Measurements from ENCODE around the gene MAS1L.

MAS1L gene

DNA sequence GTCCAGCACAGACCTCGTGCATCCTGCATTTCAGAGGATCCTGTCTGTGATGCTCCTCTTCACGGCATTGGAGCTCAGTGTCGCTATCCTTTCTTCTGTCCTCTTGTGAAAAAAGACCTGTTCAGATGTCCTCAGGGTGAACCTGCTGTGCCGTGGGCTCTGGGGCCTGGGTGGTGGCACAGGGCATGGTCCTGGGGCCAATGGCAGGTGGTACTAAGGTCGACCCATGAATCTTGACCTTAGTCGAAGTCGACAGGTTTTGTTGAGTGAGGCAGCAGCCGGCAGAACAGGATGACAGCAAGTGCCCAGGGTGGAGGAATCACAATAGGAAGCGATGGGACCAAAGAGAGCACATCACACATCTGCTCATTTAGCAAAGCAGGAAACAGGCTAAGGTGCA is 22.0 kb upstream of the MAS1L start:
- DNase-seq, result no peak

DNA sequence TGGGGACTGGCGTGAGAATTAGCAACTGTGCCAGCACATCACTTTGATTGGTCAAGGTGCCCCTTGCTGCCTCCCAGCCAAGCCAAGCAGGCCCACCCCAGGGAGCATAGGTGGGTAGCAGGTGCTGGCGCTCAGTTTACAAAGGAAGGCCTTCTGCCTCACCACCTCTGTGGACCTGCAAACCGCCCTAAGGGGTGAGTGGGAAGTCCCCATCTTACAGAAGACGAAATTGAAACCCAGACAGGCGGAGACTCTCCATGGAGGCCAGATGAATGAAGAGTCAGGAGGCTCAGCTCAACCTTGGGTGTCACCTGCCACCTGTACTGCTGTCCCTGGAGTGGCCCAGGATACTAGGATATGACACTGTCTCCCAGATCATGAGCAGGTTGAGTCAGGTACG is 21.5 kb upstream of the MAS1L start:
- DNase-seq, result no peak

DNA sequence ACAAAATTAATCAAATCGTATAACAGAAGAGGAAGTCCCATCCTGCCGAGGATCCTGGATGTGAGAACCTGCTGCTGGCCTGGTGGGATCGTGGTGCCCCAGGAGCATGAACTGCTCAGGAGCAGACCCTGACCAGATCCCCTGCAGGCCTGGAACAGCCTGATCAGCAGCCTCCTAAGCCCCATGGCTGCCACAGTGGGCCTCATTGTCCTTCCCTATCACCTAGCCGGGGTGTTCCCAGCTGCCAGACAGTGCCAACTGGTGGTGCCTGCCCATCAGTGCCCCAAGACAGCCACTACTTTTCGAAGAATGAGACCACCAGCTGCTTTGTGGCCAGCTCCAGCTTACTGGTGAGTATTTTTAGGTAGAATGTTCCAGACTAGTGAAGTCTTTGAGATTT is 19.6 kb upstream of the MAS1L start:
- DNase-seq, result no peak

DNA sequence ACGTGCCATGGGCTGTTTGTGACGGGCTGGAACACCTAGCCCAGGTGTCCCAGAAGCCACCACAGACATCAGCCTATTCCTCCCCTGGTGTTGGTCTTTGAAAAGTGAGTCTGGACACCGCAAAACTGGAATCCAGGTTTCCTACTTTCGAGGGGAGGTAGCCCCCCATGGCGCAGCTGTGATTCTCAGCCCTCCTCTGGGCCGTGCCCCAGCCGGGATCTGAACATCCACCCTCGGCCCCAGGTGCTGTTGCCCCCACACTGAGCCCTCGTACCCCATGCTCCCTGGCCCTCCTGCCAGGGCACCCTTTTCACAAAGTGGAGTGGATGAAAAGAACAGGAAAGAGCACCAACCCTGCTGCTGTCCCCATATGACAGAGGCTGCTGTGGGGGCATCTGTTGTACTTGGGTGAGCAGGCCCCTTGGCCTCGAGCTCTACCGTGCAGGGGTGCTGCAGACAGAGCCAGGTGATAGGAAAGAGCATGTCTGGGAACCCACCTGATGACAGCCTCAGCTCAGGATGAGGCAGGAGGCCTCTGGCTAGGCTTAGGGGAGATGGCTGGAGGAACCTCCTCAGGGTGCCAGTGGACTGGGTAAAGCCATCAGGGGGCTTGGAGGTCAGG is 18.8 kb upstream of the MAS1L start:
- no peak for DNase-seq

DNA sequence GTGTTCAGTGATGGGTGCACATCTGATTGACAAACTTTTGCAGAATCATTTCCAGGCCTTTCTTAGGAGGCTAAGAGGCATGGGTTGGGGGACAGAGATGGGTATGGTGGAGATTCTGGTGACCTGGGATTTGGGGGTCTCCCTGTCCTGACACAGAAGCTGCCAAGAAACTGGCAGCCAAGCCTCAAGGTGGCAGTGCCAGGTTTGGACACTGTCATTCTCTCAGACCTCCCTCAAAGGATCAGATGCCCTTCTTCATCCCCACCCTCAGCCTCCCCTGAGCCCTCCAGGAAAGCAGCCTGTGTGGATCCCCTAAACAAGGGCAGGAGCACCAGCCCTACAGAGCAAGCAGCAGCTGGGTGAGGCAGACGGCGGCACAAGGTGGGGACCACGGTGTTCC is 18.1 kb upstream of the MAS1L start:
- DNase-seq, result no peak

DNA sequence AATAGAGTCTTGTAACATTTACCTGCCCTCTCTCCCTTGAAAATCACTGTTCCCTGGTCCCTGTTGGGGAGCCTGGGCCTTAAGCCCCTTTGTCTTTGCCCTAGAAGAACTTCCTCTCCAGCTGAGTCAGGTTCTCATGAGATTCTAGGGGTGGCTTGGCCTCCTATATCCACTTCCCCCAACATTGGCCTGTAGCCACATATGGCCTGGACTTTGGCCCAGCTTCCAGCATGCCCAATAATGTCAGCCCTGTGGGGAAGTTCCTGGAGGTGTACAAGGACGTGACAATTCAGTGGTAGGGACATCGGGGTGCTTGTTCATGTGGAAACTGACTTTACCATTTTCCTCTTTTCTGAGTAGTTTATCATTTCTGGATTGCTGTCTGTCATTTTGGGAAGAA is 17.2 kb upstream of the MAS1L start:
- DNase-seq, result no peak

DNA sequence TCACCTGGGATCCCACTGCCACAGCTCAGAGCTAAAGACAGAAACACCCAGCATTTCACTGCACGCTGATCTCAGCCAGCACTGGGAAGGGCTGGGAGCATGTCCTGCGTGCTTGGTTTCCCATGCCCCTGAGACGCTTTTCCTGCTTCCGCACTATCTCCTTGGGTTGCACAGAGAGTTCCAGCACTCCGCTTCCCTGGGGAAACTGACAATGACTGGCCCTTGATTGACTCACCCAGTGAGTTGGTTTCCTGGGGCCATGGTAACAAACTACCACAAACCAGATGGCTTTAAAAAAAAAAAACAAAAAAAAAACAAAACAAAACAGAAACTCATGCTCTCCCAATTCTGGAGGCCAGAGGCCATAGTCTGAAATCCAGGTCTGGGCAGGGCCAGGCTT is 14.8 kb upstream of the MAS1L start:
- DNase-seq, result no peak

DNA sequence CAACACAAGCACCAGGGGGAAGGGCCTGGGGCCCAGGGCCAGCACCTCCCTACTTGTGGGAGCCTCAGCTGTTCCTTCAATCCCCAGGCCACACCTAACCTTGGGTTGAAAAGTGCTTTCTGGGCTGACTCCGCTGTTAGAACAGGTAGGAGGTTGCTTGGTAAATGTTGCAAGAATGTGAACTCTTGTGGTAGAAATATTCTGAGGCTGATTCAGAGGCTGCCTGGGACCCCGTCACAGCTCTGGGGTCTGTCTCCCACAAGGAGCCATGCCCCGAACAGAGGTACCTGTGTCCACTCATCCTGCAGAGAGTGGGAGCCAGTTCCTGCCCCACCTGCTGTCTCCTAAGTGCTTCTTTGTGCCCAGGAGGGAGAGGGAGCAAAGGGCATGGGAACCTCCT is 14.4 kb upstream of the MAS1L start:
- no peak for DNase-seq

DNA sequence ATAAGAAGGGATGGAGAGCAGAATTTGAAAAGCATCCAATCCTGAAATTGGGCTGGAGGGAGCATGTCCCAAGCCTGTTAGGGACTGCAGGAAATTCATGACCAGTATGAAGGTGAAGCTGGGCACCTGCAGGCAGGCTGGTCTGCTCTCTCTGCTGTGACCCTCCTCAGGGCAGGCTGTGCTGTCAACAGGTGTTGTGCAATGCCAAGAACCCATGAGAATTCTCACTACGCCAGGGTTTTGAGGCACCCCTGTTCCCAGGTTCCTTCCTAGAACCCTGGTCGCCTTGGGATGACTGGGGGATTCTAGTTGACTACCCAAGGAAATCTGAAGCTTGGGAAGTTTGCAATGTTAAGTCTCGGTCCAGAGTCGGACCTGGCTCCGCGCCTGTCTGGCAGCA is 13.3 kb upstream of the MAS1L start:
- DNase-seq, result no peak

DNA sequence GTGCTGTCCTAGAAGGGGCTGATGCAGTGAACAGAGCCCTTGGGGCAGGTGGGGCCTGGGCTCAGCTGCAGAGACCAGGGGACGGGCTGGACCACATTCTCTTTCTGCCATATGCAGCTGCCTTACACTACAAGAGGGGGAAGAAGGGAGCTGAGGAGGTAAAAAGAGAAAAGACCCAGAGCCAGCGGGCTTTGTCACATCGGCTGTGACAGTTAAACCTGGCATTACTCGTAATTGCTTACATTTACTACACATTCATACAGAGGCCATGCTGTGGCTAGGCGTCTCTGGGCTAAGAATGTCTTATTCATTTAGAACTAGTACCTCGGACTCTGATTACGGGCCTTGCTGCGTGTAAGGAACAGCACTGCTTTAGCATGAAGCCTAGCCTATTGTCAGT is 12.8 kb upstream of the MAS1L start:
- DNase-seq, result no peak

DNA sequence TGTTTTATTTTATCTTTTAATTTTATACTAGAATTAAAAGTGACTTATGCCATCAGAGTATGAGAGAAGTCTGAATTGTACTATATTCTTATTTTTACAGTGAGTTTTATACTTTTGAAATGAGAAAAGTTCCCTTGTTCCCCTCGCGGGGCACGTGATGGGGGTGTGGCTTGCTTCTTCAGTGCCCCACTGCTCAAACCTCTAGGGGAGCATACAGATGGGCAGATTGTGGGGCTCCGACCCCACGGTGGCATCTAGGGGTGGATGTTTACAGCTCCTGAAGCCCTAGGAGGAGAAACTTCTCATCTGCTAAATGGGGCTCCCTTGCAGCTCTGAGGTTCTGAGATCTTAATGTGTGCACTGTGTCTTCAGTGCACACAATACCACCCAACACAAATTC is 11.9 kb upstream of the MAS1L start:
- no peak for DNase-seq

DNA sequence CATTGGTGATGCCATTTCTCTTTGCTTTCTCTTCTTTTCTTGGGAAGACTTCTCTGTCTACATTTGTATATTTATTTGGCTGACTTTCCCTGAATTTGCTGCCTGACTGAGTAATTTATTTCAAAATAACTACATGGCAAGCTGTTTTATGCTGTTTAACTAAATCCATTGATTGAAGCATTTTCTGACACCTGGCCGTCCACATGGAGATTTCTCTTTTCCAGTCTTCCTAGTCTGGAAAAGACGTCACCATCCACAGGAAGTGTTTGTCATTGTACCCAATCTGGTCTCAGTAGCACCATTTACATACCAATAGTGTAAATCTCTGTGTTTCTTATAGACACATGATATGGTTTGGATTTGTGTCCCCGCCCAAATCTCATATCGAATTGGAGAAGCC is 9.2 kb upstream of the MAS1L start:
- no peak for DNase-seq

DNA sequence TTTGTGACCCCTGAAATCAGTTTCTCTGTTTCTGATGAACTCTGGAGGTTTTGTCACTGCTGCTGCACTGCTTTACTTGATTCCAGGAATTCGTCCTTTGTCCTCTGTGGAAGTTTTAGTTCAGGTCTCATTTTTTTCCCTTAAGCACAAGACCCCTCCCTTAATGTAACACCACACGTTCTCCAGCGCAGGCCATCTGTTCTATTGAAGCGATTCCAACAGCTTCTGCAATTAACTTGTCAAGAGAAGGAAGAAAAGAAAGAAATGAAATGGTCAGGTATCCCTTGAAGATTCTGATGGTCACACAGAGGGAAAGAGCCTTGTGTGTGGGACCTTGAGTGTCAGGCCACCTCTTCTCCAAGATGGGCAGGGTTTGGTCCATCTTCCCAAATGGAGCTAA is 7.8 kb upstream of the MAS1L start:
- DNase-seq, result no peak

DNA sequence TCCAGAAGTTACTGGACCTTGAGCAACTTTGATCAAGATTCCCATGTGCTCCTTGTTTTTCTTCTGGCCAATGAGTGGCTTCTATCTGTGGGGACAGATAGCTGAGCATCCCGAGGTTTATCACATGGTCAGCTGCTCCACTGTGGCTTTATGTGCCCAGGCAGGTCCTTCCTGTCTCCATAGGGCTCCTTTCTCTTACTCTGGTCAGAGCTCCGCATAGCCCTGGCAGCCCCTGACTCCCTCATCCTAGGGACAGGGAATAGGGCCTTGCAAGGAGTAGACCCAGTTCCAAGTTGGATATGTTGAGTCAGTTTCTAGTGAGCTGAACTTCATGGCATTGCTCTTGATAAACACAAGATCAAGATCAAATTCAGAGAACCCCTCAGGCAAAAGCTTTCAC is 6.4 kb upstream of the MAS1L start:
- no peak for DNase-seq

DNA sequence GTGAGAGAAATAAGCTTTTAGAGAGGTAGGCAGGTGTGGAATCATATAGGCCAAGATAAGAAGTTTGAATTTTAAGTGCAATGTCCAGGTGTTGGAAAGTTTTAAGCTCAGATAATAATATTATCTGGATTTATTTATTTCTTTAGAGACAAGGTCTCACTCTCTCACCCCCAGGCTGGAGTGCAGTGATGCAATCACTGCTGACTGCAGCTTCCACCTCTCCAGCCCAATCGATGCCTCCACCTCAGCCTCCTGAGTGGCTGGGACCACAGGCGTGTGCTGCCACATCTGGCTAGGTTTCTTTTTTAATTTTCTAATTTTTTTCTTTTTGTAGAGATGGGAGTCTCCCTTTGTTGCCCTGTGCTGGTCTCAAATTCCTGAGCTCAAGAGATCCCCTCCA is 5.5 kb upstream of the MAS1L start:
- DNase-seq, result no peak

DNA sequence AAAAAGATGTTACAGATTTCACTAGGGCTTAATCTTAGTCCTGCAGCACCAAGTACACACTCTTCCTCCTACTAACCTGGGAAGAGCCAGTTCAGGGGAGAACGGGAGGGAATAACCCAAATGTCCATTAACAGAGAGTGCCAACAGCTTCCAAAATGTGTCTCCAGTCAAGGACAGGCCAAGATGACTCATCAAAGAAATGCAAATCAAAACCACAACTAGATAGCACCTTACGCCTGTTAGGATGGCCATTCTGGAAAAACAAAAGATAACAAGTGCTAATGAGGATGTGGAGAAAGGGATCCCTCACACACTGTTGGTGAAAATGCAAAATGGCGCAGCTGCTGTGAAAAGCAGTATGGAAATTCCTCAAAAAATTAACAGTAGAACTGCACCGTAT is 3.8 kb upstream of the MAS1L start:
- no peak for DNase-seq

DNA sequence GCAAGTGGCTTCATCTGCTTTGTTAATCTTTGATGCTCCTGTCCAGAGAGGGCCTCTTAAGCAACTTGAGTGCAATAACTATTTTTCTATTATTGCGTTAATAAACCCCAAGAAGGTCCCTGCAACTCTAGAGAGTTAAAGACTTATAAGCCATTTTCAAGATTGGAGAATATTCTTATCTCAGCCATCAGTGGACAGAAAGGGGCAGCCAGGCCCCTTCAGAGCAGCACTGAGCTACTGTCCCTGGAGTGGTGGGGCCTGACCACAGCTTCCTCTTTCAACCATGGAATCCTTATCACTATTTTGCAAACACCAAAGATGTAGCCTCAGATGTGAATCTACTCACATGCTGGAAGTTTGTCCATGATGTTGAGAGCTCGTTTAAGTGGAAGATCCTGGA is 2.8 kb upstream of the MAS1L start:
- no peak for DNase-seq

DNA sequence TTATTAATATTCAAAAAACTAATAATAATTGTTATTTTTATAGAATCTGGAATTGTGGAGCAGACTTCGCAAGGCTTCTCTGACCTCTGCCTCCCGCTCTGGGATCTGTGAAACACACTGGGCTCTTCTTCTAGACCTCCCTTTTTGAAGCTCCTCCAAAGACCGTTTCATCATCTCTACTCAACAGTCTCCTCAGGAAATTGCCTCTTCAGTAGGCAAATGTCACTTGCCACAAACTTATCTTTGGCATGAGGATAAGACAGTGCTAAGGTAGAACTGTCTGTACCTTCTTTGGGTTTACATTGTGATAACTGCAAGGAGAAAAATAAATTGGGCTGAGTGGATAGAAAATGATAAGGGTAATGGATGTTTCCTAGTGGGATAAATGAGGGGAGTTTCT is 2.3 kb upstream of the MAS1L start:
- no peak for DNase-seq

DNA sequence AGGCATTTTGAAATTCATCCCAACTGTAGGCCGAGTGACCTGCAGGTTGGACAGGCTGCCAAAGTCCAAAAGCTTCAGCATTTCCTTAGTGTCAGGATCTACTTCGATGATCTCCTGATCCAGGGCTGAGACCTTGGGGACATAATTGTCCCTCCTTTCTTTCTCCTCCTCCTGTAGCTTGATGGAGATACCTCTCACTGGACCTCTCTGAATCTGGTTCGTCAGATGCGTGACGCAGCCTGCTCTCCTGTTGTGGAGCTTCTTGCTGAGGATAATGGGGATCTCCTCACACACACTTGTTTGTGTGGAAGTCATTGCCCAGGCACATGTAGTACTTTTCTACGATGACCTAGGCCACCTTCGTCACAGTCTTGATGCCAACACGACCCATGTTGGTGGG is 1.5 kb upstream of the MAS1L start:
- DNase-seq, result no peak

DNA sequence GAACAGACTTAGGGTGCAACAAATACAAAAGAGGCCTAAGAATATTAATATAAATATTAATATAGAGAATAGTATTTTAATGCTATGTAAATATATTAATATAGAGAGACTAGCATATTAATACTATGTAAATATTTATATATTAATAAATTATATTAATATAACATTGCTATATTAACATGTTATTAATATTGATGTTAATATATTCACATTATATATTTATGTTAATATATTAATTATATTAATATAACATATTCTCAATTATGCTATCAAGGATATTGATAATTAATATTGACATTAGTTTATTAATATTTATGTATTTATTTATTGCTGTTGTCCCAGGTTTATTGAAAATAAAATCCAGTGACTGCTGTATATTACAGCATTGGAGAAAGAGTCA is 1.1 kb upstream of the MAS1L start:
- no peak for DNase-seq

DNA sequence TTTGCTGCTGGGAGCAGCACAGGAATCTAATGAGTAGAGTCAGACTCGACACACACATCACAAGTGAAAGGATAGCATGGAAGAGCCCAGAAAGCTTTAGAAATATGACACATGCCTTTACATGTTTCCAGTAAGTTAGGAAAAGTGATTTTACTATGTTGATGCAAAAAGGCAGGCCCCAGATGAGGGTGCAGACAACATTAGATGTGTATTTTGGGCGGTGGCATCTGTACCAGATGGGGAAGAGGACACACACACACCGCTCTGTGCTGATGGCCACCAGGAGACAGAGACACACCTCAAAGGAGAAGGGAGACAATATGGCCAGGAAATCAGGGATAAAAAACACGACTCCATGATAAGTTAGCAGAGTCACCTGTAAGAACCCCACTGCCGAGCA is 625 bp downstream of the MAS1L start:
- DNase-seq, result no peak

DNA sequence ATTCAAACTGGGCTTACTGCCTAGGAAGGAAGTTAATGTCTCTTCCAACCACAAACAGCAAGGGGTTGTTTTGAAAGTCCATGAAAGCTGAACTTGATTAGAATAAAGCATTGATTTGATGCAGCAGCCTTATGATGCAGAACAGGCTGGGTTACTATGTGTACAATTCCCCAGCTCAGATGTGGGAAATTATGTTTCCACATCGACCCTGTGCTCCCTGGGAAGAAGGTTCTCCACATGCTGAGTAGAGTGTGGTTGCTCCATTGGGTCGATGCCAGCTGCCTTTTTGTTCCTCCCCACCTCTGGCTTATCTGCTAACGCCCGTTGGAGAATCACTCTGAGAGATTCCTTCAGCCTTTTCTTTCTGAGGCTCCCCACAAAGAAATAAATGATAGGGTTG is 1.2 kb downstream of the MAS1L start:
- no peak for DNase-seq

DNA sequence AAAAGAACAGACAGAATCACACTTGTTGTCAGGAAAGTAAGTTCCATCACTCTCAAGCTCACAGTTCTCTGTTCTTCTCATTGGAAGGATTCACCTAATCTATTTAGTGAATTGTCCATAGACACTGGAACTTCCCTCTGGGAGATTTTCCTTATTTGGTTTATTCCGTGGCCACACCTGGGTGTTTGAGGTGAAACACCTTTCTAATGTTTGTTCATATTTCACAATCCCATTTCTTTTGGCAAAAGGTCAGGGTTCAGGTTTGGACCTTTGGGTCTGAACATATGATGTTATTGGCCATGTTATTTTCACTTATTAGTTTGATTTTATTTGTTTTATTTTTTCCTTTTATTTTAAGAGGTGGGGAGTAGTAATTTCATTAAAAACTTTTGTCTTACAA is 4.0 kb downstream of the MAS1L start:
- no peak for DNase-seq

DNA sequence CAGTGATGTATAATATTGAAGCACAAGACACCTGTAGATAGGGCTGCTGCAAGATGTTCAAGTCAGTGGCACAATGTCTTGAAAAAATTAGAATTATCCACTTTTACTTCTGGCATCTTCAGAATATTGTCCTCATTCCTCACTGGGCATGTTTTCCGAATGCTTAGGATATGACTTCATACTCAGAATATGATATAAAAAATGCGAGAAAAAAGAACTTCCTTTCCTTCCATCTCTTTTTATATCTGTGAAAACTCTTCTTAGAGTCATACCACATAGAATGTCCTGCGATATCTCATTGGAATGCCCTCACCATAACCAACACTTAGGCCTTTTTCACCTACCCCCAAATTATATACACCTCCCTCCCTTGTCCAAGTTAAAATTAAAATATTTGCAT is 4.6 kb downstream of the MAS1L start:
- DNase-seq, result no peak

DNA sequence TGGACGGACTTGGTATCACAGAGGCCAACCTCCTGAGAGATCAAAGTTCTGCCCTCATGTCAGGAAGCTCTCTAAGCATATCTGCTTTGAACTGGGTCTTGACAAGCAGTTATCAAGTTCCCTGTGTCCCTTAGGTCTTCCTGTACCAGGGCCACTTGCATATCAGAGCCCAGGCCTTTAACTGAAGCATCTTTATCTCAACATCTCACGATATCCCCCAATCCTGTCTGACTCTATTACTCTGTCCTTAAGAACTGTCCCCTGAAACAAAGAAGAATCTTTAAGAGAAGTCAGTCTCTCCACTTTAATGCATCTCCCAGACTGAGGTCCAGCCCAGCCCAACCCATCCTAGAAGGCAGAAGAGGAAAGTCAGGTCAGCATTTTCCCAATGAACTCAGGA is 8.2 kb downstream of the MAS1L start:
- DNase-seq, result no peak

DNA sequence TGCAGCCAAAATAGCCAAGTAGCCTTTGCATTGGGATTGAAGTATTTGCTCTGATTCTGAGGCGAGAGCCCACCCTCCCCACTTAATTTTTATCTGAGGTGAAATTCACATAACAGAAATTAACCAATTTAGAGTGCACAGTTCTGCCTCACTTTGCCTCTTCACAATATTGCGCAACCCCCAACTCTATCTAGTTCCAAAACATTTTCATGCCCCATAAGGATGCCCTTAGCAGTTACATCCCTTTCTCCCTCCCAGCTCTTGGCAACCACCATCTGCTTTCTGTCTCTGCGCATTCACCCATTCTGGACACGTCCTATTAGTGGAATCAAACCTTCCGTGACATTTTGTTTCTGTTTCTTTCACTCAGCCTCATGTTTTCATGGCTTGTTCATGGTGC is 9.0 kb downstream of the MAS1L start:
- DNase-seq, result no peak
